AG09309 (cell line): ENCODE measurements around the gene SP1.
A peak's percentile ranks its signal among the peaks of the same experiment; 100 is the strongest.

Experiments used
- DNase-seq: peaks from one replicate; pipeline ENCODE4 v3.0.0-alpha.2; 2010; ENCODE audit warnings: low read depth
- H3K4me3 ChIP-seq: 2 replicates; pipeline ENCODE4 v1.5.1; 2011; ENCODE audit warnings: mild to moderate bottlenecking, low read depth, low read length, moderate library complexity; ENCODE audit not compliant: control insufficient read depth
- TF ChIP-seq, protein P1 (sequence below): IDR thresholded peaks from 2 replicates; pipeline ENCODE4 v1.5.1; 2011; ENCODE audit warnings: mild to moderate bottlenecking, low read depth, low read length, inconsistent platforms; ENCODE audit not compliant: insufficient read depth, control insufficient read depth; ENCODE audit errors: missing control alignments

Gene SP1

DNA sequence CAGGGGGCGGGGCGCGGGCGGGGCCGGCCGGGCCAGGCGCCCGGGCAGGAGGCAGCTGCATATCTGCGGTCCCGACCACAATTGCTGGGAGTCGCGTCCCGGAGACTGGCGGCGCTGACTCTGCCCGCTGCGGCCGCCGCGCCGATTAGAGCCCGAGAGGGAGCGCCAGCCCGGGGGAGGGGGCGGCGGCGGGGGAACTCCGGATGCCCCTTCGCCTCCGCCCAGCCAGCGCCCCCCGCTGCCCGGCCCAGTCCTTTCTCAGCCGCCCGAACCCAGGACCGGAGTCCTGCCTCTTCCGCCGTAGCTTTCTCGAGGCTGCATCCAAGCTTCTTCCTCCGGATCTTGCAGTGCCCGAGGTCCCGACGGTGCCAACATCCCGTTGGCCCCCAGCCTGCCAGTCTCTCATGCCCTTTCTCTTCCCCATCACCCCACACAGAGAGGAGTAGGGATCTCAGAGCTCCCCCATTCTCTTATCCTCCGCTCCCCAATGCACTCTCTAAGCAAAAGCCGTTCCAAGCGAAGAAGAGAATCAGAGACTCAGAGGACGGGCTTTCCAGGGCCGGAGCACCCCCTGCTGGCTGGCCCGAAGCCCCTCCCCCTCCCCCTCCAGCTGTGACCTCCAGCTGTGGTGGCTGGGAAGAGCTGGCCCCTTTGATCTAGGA lies 35.0 kb upstream of the SP1 start:
- H3K4me3 ChIP-seq, result peak overlapping the region; percentile 65
- TF ChIP-seq, protein P1, sequence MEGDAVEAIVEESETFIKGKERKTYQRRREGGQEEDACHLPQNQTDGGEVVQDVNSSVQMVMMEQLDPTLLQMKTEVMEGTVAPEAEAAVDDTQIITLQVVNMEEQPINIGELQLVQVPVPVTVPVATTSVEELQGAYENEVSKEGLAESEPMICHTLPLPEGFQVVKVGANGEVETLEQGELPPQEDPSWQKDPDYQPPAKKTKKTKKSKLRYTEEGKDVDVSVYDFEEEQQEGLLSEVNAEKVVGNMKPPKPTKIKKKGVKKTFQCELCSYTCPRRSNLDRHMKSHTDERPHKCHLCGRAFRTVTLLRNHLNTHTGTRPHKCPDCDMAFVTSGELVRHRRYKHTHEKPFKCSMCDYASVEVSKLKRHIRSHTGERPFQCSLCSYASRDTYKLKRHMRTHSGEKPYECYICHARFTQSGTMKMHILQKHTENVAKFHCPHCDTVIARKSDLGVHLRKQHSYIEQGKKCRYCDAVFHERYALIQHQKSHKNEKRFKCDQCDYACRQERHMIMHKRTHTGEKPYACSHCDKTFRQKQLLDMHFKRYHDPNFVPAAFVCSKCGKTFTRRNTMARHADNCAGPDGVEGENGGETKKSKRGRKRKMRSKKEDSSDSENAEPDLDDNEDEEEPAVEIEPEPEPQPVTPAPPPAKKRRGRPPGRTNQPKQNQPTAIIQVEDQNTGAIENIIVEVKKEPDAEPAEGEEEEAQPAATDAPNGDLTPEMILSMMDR, result peak; percentile 80
- no peak for DNase-seq

DNA sequence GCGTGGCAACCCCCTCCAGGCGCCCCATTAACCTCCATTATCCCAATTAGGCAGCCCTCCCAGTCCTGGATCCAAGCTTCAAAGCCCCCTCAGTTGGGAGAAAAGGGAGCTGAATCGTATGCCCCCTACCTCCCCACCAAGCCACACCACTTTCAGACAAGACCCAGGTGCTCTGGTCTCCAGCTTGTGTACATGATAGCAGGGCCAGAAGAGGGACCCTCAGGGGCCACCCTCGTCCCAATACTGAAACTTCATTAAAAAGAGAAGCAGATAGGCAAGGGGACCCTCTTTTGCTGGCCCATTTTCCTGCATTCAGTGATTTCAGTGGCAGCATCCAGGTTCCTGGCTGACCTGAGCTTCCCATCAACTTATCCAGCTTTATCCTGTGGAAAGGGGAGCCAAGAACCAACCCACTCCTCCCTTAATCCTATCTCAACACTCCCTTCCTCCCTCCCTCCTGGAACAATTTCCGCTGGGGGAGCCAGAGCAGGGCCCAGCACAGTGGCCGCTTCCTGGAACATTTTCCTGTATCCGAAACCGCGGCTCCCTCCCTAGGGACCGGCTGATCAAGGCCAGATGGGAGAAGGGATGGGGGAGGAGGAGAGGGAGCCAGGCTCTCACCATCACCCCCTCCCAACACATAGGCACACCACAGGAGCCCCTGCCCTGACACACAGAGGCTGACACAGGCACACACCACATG lies 34.3 kb upstream of the SP1 start:
- no peak for DNase-seq
- TF ChIP-seq, protein P1, result no peak
- H3K4me3 ChIP-seq, result peak overlapping the region; percentile 65

- TF ChIP-seq, protein P1, result no peak
- no peak overlapping the region for H3K4me3 ChIP-seq
- no peak for DNase-seq
These were observed 33.5 kb upstream of the SP1 start for GRCh38 chr12:53346491-53346890.

GRCh38 chr12:53347905-53348304 lies 32.1 kb upstream of the SP1 start:
- TF ChIP-seq, protein P1, result no peak
- no peak overlapping the region for H3K4me3 ChIP-seq
- no peak for DNase-seq

DNA sequence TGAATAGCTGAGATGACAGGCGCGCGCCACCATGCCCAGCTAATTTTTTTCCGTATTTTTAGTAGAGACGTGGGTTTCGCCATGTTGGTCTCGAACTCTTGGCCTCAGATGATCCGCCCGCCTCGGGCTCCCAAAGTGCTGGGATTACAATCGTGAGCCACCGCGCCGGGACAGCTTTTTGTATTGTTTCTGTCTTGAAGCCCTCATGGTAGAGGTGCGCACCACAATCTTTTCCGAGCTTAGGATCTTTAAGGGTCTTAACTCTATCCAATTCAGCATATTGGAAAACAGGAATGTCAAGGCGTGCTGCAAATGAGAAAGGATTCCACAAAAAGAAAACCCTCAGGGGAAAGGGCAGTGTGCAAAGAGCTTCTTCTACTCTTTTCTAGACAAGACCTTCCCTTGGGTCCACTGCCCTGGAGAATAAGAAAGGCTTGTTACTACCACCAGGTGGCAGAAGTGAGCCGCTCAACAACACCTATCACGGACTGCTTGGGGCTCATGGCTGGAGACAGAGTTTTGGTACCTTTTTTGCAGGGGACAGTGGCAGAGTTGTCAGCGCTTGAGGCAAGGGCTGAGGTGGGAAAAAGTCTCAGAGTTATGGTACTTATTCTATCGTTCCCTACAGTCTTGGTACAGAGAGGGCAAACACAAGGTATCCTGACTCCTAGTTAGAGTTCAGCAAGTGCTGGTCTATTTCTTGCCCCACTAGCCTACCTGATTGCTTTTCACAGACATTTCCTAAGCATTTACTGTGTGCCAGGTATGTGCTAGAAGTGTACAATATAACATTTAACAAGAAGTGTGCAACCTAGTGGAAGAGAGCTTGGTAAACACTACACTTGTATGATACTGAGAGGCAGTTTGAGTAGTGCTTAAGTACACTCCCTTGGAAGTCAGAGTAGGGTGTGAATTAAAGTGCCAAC lies 27.4 kb upstream of the SP1 start:
- DNase-seq, result peak; percentile 48
- TF ChIP-seq, protein P1, result peak; percentile 90
- no peak overlapping the region for H3K4me3 ChIP-seq

DNA sequence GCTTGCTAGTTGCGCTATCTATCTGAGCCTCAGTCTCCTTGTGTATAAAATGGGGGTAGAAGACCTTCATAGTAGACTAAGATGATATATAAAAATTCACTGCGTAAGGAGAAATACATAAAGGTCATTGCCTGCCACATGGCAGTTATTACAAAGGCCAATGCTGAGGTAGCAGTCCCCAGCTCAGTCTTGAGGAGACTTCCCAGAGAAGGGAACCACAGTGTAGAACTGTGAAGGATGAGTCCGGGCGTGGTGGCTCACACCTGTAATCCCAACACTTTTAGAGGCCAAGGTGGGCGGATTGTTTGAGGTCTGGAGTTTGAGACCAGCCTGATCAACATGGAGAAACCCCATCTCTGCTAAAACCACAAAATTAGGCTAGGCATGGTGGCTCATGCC lies 26.7 kb upstream of the SP1 start:
- TF ChIP-seq, protein P1, result no peak
- no peak for DNase-seq
- no peak overlapping the region for H3K4me3 ChIP-seq
